Measurements from ENCODE around the gene ENPP4.

- TF ChIP-seq CTCF (conservative IDR thresholded peaks at IDR 0.05; ENCODE audit: low read length) = no peak
- TF ChIP-seq EZH2phosphoT487 (IDR thresholded peaks at IDR 0.05; ENCODE audit: borderline replicate concordance, low read depth, low read length) = no peak
These were observed 1.3 kb upstream of the ENPP4 start for GRCh38 chr6:46128476-46128875.
